Sigmoid colon (tissue), 7 donors: Measurements from ENCODE around the gene TPCN2. TPM values are rescaled to one million over a fixed set of nuclear protein-coding genes. Genes with fewer than 3 reads are reported as not detected.

Experiments used
- DNase-seq: peaks from one replicate; pipeline ENCODE4 v3.0.0-alpha.2; 2019
- H3K27ac ChIP-seq, 4 donors: fragments of 200-600 bp; sonication (generic); one replicate each; pipeline ENCODE4 v1.5.1; 2016 to 2019; ENCODE audit warnings: mild to moderate bottlenecking in 1 of 4
- H3K27me3 ChIP-seq, 3 donors: fragments of 200-600 bp; sonication (generic); one replicate each; pipeline ENCODE4 v1.5.1; 2019; ENCODE audit warnings: mild to moderate bottlenecking in 1 of 3
- H3K36me3 ChIP-seq, 4 donors: fragments of 200-600 bp; sonication (generic); one replicate each; pipeline ENCODE4 v1.5.1; 2016 to 2019
- H3K4me1 ChIP-seq, 4 donors: fragments of 200-600 bp; sonication (generic); one replicate each; pipeline ENCODE4 v1.5.1; 2017 to 2019
- H3K4me3 ChIP-seq, 4 donors: fragments of 200-600 bp; sonication (generic); one replicate each; pipeline ENCODE4 v1.5.1; 2017 to 2019; ENCODE audit warnings: mild to moderate bottlenecking in 2 of 4, moderate library complexity in 1 of 4
- H3K9me3 ChIP-seq, 4 donors: fragments of 200-600 bp in 3 of 4; sonication (generic) in 3 of 4; one replicate each; pipeline versions ENCODE4 v1.5.1 to v1.6.1; 2013 to 2019
- EP300 ChIP-seq, 4 donors: sonication (generic); formaldehyde crosslinking; IDR thresholded peaks; one replicate each; pipeline ENCODE4 v1.6.1; 2017; ENCODE audit warnings: antibody characterized with exemption in 4 of 4
- POLR2A ChIP-seq, 2 donors: fragments of 450-650 bp; IDR thresholded peaks; one replicate each; pipeline ENCODE4 v1.6.1; 2016; ENCODE audit warnings: antibody characterized with exemption in 2 of 2, mild to moderate bottlenecking in 2 of 2, moderate library complexity in 2 of 2
- POLR2AphosphoS5 ChIP-seq, 4 donors: sonication (generic); formaldehyde crosslinking; IDR thresholded peaks; one replicate each; pipeline ENCODE4 v1.6.1; 2017; ENCODE audit warnings: antibody characterized with exemption in 4 of 4
- WGBS, 2 donors: extraction: QIAGEN DNeasy Blood & Tissue Kit; methylation state at CpG; one replicate each; pipeline ENCODE4 v1.1.7; 2013; 5-methylcytosine and 5-hydroxymethylcytosine counted together
- intact Hi-C: fragments of 100-400 bp; cut with DNase I; formaldehyde crosslinking; loops from one replicate; pipeline ENCODE4 v1.15.1; 2023
- polyA plus RNA-seq, 3 donors: library from polyadenylated mRNA; stranded (reverse); fragments of 200-250 nt; gene quantifications; one replicate each; pipeline ENCODE4 v1.2.3, GENCODE V29; 2013
- total RNA-seq, 4 donors: library from RNA; depleted of rRNA; stranded (reverse); fragments of >200 nt; gene quantifications; one replicate each; pipeline ENCODE4 v1.1.0, GENCODE V29; 2016
- TF ChIP-seq, protein P1 (sequence below), 4 experiments: fragments of 450-650 bp in 3 of 4; fragments of 200-600 bp in 1 of 4; IDR thresholded peaks; one replicate each; pipeline ENCODE4 v1.5.1; 2016 to 2019; ENCODE audit warnings: antibody characterized with exemption in 4 of 4, mild to moderate bottlenecking in 3 of 4, moderate library complexity in 2 of 4
- donor health status: healthy with polysubstance abuse.
- donor health status: Bipolar disorder and iron deficiency.
- donor health status: healthy.

Gene TPCN2
- total and polyA plus RNA-seq, 7 donors, result 1.6 to 43.5 (median 17.5) TPM

DNA sequence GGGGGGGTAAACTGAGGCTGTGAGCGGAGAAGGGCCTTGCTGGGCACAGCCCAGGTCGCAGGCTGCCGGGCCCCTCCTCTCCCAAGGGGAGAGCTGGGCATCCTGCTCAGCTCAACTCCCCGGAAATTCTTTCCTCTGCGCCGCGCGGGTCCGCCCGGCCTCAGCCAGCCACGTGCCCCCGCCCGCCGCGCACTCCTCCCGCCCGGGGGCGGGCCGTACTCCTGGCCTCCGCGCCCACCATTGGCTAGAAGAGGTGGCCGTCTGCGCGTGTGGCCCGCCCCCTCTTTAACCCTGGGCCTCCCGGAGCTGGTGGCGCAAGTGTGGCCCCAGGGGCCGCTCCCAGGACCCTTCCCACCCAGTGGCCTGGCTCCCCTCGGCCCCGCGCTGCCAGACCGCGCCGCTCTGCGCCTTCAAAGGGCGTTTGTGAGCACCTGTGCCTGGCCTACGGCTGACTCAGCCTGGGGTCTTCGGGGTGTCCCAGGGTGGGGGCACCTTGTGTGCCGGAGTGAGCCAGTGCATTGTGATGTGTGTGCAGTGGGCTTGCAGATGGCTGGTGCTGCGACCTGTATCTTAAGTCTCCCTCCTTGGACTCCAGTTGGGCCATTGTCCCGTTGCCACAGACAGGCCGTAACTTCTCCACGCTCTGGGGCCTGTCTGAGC lies 37.6 kb upstream of the TPCN2 start:
- Histone ChIP-seq H3K4me3 (peak overlapping the region; percentile 75 to 84 (median 78)), H3K27me3 (no peaks in the 10 kb centered on the region), H3K4me1 (peaks cover 0 to 73% (median 69%) of the 10 kb centered on the region in 4 donors), H3K27ac (peak overlapping the region; percentile 91 to 100 (median 98)), H3K36me3 (peaks cover under 1 to 27% (median 10%) of the 10 kb centered on the region in 4 donors), H3K9me3 (no peaks in the 10 kb centered on the region)
- DNase-seq, result peak; percentile 97
- WGBS, 2 donors, result 8 to 12% methylated on average over 43 of the region's 43 CpGs
- TF ChIP-seq POLR2AphosphoS5 (IDR thresholded peaks at IDR 0.05) (peak; percentile 82 to 92 (median 86)), POLR2A (IDR thresholded peaks at IDR 0.05) (peak; percentile 68 to 92), EP300 (IDR thresholded peaks at IDR 0.05) (no peak)
- intact Hi-C loops, result loop anchor here (2.0 to 5.0 kb wide), 2 partner anchors 84 to 169 kb away; partner anchors contain the start of gene CPT1A

DNA sequence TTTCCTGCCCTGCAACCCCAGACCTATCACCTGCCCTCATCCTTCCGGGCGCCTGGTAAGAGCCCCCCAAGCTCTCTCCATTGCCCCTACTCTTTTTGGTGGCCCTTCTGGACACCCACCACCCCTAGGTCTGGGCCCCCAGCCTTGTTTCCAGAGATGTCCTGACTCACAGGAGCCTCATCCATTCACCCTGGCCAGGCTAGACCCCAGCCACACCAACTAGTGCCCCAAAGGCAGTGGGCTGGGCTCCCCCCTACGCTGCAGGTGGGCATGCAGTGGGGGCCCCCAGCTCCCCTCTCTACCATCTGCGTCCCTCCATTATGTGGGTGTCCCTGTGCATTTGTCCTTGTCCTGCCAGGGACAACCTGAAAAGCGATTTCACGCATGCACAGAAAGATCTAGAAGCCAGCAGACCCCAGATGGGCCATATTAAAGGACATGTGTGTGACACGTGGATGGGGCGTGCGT lies 37.1 kb upstream of the TPCN2 start:
- no peak for DNase-seq
- intact Hi-C loops, result loop anchor here (2.0 to 5.0 kb wide), 2 partner anchors 85 to 169 kb away; partner anchors contain the start of gene CPT1A
- Histone ChIP-seq H3K27me3 (no peaks in the 10 kb centered on the region), H3K4me3 (peak overlapping the region; percentile 75 to 84 (median 78)), H3K27ac (peak overlapping the region; percentile 91 to 100 (median 98)), H3K9me3 (no peaks in the 10 kb centered on the region), H3K4me1 (peaks cover 0 to 67% (median 64%) of the 10 kb centered on the region in 4 donors), H3K36me3 (peaks cover 0 to 23% (median 9%) of the 10 kb centered on the region in 4 donors)
- 67 to 71% methylated on average over 9 of the region's 9 CpGs for WGBS, 2 donors
- TF ChIP-seq EP300 (IDR thresholded peaks at IDR 0.05), result no peak
- TF ChIP-seq, protein P1, sequence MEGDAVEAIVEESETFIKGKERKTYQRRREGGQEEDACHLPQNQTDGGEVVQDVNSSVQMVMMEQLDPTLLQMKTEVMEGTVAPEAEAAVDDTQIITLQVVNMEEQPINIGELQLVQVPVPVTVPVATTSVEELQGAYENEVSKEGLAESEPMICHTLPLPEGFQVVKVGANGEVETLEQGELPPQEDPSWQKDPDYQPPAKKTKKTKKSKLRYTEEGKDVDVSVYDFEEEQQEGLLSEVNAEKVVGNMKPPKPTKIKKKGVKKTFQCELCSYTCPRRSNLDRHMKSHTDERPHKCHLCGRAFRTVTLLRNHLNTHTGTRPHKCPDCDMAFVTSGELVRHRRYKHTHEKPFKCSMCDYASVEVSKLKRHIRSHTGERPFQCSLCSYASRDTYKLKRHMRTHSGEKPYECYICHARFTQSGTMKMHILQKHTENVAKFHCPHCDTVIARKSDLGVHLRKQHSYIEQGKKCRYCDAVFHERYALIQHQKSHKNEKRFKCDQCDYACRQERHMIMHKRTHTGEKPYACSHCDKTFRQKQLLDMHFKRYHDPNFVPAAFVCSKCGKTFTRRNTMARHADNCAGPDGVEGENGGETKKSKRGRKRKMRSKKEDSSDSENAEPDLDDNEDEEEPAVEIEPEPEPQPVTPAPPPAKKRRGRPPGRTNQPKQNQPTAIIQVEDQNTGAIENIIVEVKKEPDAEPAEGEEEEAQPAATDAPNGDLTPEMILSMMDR (IDR thresholded peaks at IDR 0.05), result no peak
- TF ChIP-seq POLR2AphosphoS5 (IDR thresholded peaks at IDR 0.05), result no peak
- TF ChIP-seq POLR2A (IDR thresholded peaks at IDR 0.05), result no peak

DNA sequence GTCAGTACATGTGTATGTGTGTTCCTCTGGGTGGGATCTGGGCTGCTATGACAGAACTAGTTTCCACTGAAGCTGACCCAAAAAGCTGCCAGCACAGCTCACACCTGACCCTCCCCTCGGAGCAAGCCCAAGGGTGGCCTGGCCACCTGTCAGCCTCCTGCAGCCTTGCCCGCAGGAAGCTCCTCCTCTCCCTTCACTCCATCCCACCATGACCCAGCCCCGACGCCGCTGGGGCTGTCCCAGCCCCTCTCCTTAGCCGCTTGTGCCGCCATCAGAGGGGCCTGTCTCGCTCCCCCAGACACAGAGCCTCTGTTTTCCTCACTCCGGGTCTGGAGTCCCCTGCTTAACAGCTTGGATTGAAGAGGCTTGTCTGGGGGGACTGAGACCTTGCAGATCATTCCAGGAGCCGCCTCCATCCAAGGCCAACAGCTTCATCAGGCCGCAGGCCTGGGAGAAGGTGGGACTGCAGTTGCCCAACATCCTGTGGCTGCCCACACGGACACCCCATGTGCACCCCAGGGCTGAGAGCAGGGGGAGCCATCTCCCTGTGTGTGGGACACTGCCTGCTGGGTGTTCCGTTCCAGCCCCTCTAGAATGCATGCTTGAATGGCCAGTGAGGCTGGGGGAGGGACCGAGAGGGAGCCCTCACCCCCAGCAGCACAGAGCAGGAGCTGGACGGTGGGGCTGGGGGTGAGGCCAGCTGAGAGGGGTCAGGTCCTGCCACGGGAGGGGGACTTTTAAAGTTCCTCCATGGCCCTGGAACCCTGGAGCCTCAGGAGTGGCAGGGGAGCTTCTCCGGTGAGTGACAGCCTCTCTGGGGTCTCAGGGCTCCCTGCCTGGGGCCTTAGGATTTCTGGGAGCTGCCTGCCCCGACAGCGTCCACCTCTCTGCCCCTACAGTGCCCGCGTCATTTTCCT lies 36.4 kb upstream of the TPCN2 start:
- Histone ChIP-seq H3K36me3 (peaks cover 0 to 16% (median 4%) of the 10 kb centered on the region in 4 donors), H3K9me3 (no peaks in the 10 kb centered on the region), H3K27me3 (no peaks in the 10 kb centered on the region), H3K4me1 (peaks cover 0 to 60% (median 57%) of the 10 kb centered on the region in 4 donors), H3K4me3 (peak overlapping the region; percentile 75 to 84 (median 78)), H3K27ac (peak overlapping the region; percentile 91 to 100 (median 98))
- intact Hi-C loops, result loop anchor here (1.0 to 5.0 kb wide), 2 partner anchors 74 to 170 kb away; partner anchors contain the start of gene CPT1A
- 46 to 60% methylated on average over 21 of the region's 21 CpGs for WGBS, 2 donors
- TF ChIP-seq POLR2A (IDR thresholded peaks at IDR 0.05), result peak in 1 of 2 donors; percentile 34
- peak in 2 of 4 donors; percentile 19 to 37 for TF ChIP-seq POLR2AphosphoS5 (IDR thresholded peaks at IDR 0.05)
- TF ChIP-seq EP300 (IDR thresholded peaks at IDR 0.05), result no peak
- peak; percentile 87 for DNase-seq

DNA sequence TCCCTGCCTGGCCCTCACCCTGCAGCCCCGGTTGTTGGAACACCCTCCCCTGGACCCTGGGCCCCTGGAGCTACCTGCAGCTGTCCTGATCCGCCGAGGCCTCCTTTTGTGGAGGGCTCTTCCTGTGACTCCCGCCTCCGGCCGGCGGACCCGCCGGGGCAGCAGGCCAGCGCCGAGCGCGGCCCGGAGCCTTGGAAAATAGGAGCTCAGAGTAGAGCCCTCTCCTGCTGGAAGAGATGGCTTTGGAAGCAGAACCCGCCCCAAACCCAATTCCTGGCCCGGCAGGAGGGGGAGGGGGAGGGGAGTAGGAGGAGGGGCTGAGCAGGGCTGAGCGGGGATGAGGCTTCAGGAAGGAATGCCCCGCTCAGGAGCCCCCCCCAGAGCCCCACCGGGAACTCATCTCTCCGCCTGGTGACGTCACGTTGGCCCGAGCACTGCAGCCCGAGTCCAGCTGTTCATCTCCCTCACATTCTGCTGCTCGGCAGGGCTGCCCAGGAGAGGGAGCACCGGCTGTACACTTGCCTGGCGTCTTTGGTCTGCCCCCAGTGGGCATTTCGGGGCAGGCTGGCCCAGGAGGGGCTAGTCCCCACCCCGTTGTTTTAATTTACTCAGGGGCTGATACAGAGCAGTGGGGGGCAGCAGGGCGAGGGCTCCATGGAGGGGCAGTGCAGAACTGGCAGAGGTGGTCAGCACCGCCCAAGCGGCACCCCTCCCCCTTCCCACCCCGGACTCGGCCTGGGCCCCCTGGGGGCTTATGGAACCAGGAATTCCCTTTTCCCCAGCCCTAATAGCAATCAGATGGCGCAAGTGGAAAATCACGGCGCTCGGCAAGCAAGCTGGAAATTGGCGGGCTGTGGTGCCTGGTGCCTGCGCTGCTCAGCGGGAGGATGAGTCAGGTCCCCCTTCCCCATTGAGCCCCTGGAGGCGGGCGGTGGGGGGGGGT lies 35.5 kb upstream of the TPCN2 start, which contains the start of gene MRGPRF:
Gene MRGPRF, minus strand, starts transcription at position 238 of the 943 bp plus-strand sequence. CDS start 3,345 bp downstream, outside the sequence.
- TF ChIP-seq, protein P1 (IDR thresholded peaks at IDR 0.05), result peak; percentile 68 to 91 (median 74)
- peak in 2 of 4 donors; percentile 31 to 81 for TF ChIP-seq EP300 (IDR thresholded peaks at IDR 0.05)
- peak; percentile 94 to 96 for TF ChIP-seq POLR2A (IDR thresholded peaks at IDR 0.05)
- TF ChIP-seq POLR2AphosphoS5 (IDR thresholded peaks at IDR 0.05), result peak; percentile 96 to 97 (median 96)
- 11 to 20% methylated on average over 43 of the region's 43 CpGs for WGBS, 2 donors
- no peaks in the 10 kb centered on the region for H3K9me3 ChIP-seq
- peaks cover 0 to 10% (median 3%) of the 10 kb centered on the region in 4 donors for H3K36me3 ChIP-seq
- no peaks in the 10 kb centered on the region for H3K27me3 ChIP-seq
- DNase-seq, result peak; percentile 100
- H3K4me1 ChIP-seq, result peaks cover 0 to 55% (median 48%) of the 10 kb centered on the region in 4 donors
- peak within 1 kb of the TSS; percentile 91 to 100 (median 98) for H3K27ac ChIP-seq
- intact Hi-C loops, result loop anchor here (1.0 to 5.0 kb wide), 2 partner anchors 73 to 171 kb away; partner anchors contain the start of gene CPT1A
- peak within 1 kb of the TSS; percentile 75 to 84 (median 78) for H3K4me3 ChIP-seq
